Left ventricle myocardium inferior (tissue), 1 donor: ENCODE measurements around the gene PDE11A. TPM values are rescaled to one million over a fixed set of nuclear protein-coding genes. Genes with fewer than 3 reads are reported as not detected.
"Not testable (repeated sequence)": the region's sequence is repeated elsewhere in the genome, so short reads cannot be mapped to it uniquely, and the experiment has no call there.

Experiments used
- DNase-seq: peaks from one replicate; pipeline ENCODE4 v3.0.0-alpha.2; 2020
- H3K27ac ChIP-seq: fragments of 200-600 bp; replicated peaks from 2 replicates; pipeline ENCODE4 v1.8.0; 2021
- H3K27me3 ChIP-seq: fragments of 200-600 bp; 2 replicates; pipeline ENCODE4 v1.8.0; 2021; ENCODE audit warnings: low read depth
- H3K36me3 ChIP-seq: fragments of 200-600 bp; 2 replicates; pipeline ENCODE4 v1.8.0; 2021
- H3K4me1 ChIP-seq: fragments of 200-600 bp; 2 replicates; pipeline ENCODE4 v1.8.0; 2021
- H3K4me3 ChIP-seq: fragments of 200-600 bp; 2 replicates; pipeline ENCODE4 v1.8.0; 2021; ENCODE audit warnings: mild to moderate bottlenecking, moderate library complexity
- H3K9me3 ChIP-seq: fragments of 200-600 bp; replicated peaks from 2 replicates; pipeline ENCODE4 v1.8.0; 2021
- intact Hi-C: fragments of 100-400 bp; cut with micrococcal nuclease; formaldehyde crosslinking; loops from one replicate; pipeline ENCODE4 v1.11.0; 2022
- total RNA-seq: library from RNA; stranded (reverse); fragmentation: NEBNext Ultra II Directional; extraction: Animal tissue kit (Norgen Biotek cat#: 25700); gene quantifications from one replicate; pipeline ENCODE4 v1.2.1, GENCODE V29; 2021
- TF ChIP-seq, protein P1 (sequence below): fragments of 200-600 bp; IDR thresholded peaks from 2 replicates; pipeline ENCODE4 v1.8.0; 2021; ENCODE audit warnings: antibody characterized with exemption, mild to moderate bottlenecking, borderline replicate concordance
- donor health status: DM: no; HTN: yes; CAD: no; lungs with severe emphysema.

The PDE11A gene
- total RNA-seq, 1 donor from 2014 or later: 2.5 TPM

DNA sequence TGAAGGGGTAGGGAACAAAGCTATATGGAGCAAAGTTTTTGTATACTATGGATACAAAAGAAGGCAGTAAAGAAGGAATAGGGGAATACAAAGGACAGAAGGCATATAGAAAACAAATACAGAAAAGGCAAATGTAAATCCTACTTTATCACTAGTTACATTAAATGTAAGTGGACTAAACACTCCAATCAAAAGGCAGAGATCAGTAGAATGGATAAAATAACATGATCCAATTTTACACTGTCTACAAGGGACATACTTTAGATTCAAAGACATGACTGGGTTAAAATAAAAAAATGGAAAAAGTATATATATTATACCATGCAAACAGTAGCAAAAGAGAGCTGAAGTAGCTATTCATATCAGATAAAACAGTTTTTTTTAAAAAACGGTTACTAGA, 215.0 kb downstream of the PDE11A start:
- intact Hi-C loops: no loop called here
- Histone ChIP-seq H3K4me3 (no peak overlapping the region), H3K9me3 (peaks cover 18% of the 10 kb centered on the region), H3K36me3 (no peaks in the 10 kb centered on the region), H3K27me3 (no peaks in the 10 kb centered on the region), H3K4me1 (no peaks in the 10 kb centered on the region), H3K27ac (no peak overlapping the region)
- TF ChIP-seq, protein P1, sequence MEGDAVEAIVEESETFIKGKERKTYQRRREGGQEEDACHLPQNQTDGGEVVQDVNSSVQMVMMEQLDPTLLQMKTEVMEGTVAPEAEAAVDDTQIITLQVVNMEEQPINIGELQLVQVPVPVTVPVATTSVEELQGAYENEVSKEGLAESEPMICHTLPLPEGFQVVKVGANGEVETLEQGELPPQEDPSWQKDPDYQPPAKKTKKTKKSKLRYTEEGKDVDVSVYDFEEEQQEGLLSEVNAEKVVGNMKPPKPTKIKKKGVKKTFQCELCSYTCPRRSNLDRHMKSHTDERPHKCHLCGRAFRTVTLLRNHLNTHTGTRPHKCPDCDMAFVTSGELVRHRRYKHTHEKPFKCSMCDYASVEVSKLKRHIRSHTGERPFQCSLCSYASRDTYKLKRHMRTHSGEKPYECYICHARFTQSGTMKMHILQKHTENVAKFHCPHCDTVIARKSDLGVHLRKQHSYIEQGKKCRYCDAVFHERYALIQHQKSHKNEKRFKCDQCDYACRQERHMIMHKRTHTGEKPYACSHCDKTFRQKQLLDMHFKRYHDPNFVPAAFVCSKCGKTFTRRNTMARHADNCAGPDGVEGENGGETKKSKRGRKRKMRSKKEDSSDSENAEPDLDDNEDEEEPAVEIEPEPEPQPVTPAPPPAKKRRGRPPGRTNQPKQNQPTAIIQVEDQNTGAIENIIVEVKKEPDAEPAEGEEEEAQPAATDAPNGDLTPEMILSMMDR: no peak
- no peak for DNase-seq

DNA sequence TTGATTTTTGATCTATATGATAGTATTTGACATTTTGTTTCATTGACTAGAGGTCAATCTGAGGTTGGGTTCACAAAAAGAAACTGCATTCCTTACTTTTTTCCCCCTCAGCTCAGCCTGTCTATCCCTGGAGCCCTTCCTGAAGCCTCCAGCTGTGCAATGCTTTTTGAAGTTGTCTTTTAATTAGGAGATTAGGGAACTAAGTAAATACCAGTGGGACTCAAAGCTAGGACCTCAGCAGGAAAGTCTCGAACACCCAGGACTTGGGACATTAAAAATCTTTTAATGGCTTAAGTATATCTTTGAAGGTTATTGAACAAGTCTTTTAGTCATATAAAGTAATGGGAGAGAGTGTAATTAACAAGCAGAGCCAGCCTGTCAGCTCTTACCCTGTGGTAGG, 220.2 kb downstream of the PDE11A start:
- no peak overlapping the region for H3K27ac ChIP-seq
- intact Hi-C loops: no loop called here
- peaks cover 6% of the 10 kb centered on the region for H3K4me1 ChIP-seq
- no peaks in the 10 kb centered on the region for H3K27me3 ChIP-seq
- DNase-seq: no peak
- H3K4me3 ChIP-seq: no peak overlapping the region
- TF ChIP-seq, protein P1: no peak
- no peaks in the 10 kb centered on the region for H3K36me3 ChIP-seq
- H3K9me3 ChIP-seq: peaks cover 8% of the 10 kb centered on the region

DNA sequence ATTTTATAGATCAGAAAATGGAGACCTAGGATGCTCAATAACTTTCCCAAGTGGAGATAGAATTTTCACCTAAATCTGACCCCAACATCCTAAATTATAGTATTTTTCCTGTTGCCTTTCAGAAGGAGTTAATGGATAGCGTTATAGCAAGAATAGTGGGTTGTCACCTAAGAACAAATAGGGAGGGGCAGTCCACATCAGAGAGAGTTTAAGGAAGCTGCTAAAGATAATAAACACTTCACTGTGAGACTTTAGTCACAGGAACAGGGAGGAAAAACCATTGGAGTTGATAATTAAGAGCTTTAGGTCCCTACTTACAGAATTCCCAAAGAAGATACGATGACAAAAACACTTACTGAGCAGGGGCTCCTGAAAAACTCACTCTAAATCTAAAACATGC, 229.4 kb downstream of the PDE11A start:
- intact Hi-C loops: no loop called here
- Histone ChIP-seq H3K9me3 (no peaks in the 10 kb centered on the region), H3K4me1 (no peaks in the 10 kb centered on the region), H3K27ac (no peak overlapping the region), H3K27me3 (no peaks in the 10 kb centered on the region), H3K4me3 (no peak overlapping the region), H3K36me3 (no peaks in the 10 kb centered on the region)
- no peak for DNase-seq
- TF ChIP-seq, protein P1: no peak

DNA sequence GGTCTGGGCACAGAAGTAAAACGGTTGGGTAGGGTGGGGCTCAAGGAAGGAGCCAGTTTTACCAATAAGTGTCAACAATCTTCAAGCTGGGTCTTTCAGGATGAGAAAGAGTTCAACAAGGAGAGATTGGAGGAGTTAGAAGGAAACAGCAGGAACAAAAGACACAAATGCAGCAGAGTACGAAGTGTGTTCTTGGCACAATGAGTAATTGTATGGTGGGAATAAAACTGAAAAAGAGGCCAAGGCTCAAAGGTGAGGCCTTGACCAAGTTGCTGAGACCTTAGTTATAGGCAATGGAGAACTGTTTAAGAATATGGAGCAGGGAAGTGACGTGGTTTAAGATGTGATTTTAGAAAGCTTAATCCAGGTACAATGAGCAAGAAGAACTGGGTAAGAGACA, 230.3 kb downstream of the PDE11A start:
- Histone ChIP-seq H3K27ac (no peak overlapping the region), H3K27me3 (no peaks in the 10 kb centered on the region), H3K36me3 (no peaks in the 10 kb centered on the region), H3K4me3 (no peak overlapping the region), H3K9me3 (no peaks in the 10 kb centered on the region), H3K4me1 (no peaks in the 10 kb centered on the region)
- no peak for DNase-seq
- TF ChIP-seq, protein P1: no peak
- intact Hi-C loops: no loop called here

DNA sequence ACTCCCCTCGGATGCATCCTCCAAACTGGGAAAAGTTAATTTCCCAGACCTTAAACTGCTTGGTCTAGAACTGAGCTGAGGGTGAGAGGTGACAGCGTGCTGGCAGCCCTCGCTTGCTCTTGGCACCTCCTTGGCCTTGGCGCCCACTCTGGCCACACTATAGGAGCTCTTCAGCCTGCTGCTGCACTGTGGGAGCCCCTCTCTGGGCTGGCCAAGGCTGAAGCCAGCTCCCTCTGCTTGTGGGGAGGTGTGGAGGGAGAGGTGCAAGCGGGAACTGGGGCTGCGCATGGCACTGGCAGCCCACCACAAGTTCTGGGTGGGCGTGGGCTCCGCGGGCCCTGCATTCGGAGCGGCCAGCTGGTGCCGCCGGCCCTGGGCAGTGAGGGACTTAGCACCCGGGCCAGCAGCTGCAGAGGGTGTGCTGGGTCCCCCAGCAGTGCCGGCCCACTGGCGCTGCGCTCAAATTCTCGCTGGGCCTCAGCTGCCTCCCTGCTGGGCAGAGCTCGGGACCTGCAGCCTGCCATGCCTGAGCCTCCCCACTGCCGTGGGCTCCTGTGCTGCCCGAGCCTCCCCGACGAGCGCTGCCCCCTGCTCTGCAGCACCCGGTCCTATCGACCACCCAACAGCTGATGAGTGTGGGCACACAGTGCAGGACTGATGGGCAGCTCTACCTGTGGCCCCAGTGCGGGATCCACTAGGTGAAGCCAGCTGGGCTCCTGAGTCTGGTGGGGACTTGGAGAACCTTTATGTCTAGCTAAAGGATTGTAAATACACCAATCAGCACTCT, 237.0 kb downstream of the PDE11A start:
- H3K4me3 ChIP-seq, H3K4me1 ChIP-seq, intact Hi-C loops, H3K27ac ChIP-seq, H3K27me3 ChIP-seq, H3K36me3 ChIP-seq, DNase-seq: not testable (repeated sequence)
- H3K9me3 ChIP-seq: peaks cover 34% of the 10 kb centered on the region

DNA sequence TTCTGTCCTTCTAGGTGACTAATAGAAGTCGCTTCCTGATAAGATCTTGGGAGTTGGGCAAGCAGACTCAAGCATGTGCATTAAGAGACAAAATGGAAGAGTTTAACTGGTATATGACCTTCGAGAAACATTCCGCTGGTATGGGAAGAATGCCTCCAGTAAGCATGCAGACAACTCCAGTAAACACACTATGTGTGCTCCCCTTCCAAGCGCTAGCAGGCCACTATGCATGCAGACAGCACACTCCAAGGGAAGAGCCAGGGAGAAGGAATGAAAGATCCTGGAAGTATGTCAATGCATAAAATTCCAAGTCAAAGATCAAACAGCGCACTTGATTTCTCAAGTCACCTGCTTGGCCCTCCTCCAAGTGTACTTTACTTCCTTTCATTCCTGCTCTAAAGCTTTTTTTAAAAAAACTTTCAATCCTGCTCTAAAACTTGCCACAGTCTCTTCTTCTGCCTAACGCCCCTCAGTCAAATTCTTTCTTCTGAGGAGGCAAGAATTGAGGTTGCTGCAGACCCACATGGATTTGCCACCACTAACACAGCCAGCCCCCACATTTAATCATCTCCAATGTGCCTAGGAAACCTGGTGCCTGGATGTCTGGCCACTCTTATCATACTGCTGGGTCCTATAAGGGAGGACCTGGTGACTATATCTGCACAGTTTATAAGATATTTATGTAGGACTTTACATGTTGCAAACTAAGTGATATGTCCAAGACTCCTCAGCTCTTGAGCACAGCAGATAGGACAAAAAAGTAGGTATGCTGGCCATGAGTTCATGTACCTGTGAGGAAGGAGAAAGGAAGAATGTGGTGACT, 239.8 kb downstream of the PDE11A start:
- TF ChIP-seq, protein P1: no peak
- Histone ChIP-seq H3K4me1 (no peaks in the 10 kb centered on the region), H3K27ac (no peak overlapping the region), H3K4me3 (no peak overlapping the region), H3K9me3 (peaks cover 34% of the 10 kb centered on the region), H3K36me3 (no peaks in the 10 kb centered on the region), H3K27me3 (no peaks in the 10 kb centered on the region)
- no peak for DNase-seq
- intact Hi-C loops: no loop called here
